Colonic mucosa (tissue), 4 donors: ENCODE data around the gene KRT83. TPM values are rescaled to one million over a fixed set of nuclear protein-coding genes. Genes with fewer than 3 reads are reported as not detected.

Source experiments
- DNase-seq: peaks from one replicate; pipeline ENCODE4 v3.0.0-alpha.2; 2020
- H3K27ac ChIP-seq: fragments of 200-600 bp; one replicate; pipeline ENCODE4 v1.8.0; 2021
- H3K27me3 ChIP-seq: fragments of 200-600 bp; one replicate; pipeline ENCODE4 v1.8.0; 2021
- H3K36me3 ChIP-seq: fragments of 200-600 bp; one replicate; pipeline ENCODE4 v1.8.0; 2021
- H3K4me1 ChIP-seq: fragments of 200-600 bp; one replicate; pipeline ENCODE4 v1.8.0; 2021; ENCODE audit warnings: mild to moderate bottlenecking
- H3K4me3 ChIP-seq: fragments of 200-600 bp; one replicate; pipeline ENCODE4 v1.8.0; 2021
- H3K9ac ChIP-seq, 2 donors: one replicate each; pipeline ENCODE4 v1.7.0; 2013; ENCODE audit warnings: control low read depth in 2 of 2, low read depth in 2 of 2, low read length in 2 of 2
- H3K9me3 ChIP-seq: fragments of 200-600 bp; one replicate; pipeline ENCODE4 v1.8.0; 2021
- CTCF ChIP-seq: fragments of 200-600 bp; IDR thresholded peaks from one replicate; pipeline ENCODE4 v1.8.0; 2022; ENCODE audit warnings: antibody characterized with exemption, mild to moderate bottlenecking
- intact Hi-C: fragments of 100-400 bp; cut with DNase I; formaldehyde crosslinking; loops from one replicate; pipeline ENCODE4 v1.14.1; 2022
- total RNA-seq, 2 donors: library from RNA; stranded (reverse); fragmentation: NEBNext Ultra II Directional in 1 of 2; extraction: Animal tissue kit (Norgen Biotek cat#: 25700) in 1 of 2; gene quantifications; one replicate each; pipeline ENCODE4 v1.2.1, GENCODE V29; 2021
- donor health status: healthy.
- donor health status: DM: no; HTN: no; CAD: no.
- donor health status: DM: no; HTN: no; CAD: no.

The KRT83 gene
- total RNA-seq, 2 donors from 2014 or later: not detected

- Histone ChIP-seq H3K27me3 (no peaks in the 10 kb centered on the region), H3K9me3 (no peaks in the 10 kb centered on the region), H3K4me3 (no peak overlapping the region), H3K4me1 (no peaks in the 10 kb centered on the region), H3K9ac (no peak overlapping the region), H3K27ac (no peak overlapping the region), H3K36me3 (no peaks in the 10 kb centered on the region)
- intact Hi-C loops: no loop called here
- DNase-seq: no peak
- TF ChIP-seq CTCF: no peak
Measured at GRCh38 chr12:52285851-52286530, 35.2 kb downstream of the KRT83 start.

GRCh38 chr12:52285172-52285745 lies 35.9 kb downstream of the KRT83 start:
- no peak overlapping the region for H3K9ac ChIP-seq
- intact Hi-C loops: no loop called here
- TF ChIP-seq CTCF: no peak
- no peak overlapping the region for H3K4me3 ChIP-seq
- no peaks in the 10 kb centered on the region for H3K4me1 ChIP-seq
- no peak overlapping the region for H3K27ac ChIP-seq
- no peaks in the 10 kb centered on the region for H3K9me3 ChIP-seq
- no peaks in the 10 kb centered on the region for H3K27me3 ChIP-seq
- H3K36me3 ChIP-seq: no peaks in the 10 kb centered on the region
- no peak for DNase-seq

GRCh38 chr12:52284562-52285171 lies 36.5 kb downstream of the KRT83 start:
- no peaks in the 10 kb centered on the region for H3K4me1 ChIP-seq
- intact Hi-C loops: no loop called here
- no peak for DNase-seq

GRCh38 chr12:52280796-52281560 lies 40.2 kb downstream of the KRT83 start:
- no peaks in the 10 kb centered on the region for H3K9me3 ChIP-seq
- H3K4me3 ChIP-seq: no peak overlapping the region
- peak; percentile 25 for DNase-seq
- intact Hi-C loops: no loop called here
- peak overlapping the region; percentile 14 for H3K27ac ChIP-seq
- H3K9ac ChIP-seq: no peak overlapping the region
- H3K27me3 ChIP-seq: no peaks in the 10 kb centered on the region
- H3K36me3 ChIP-seq: no peaks in the 10 kb centered on the region
- H3K4me1 ChIP-seq: no peaks in the 10 kb centered on the region
- no peak for TF ChIP-seq CTCF

More at GRCh38 chr12:52284562-52285171, 36.5 kb downstream of the KRT83 start:
- H3K9me3 ChIP-seq: no peaks in the 10 kb centered on the region
- no peak for TF ChIP-seq CTCF
- H3K9ac ChIP-seq: no peak overlapping the region
- no peaks in the 10 kb centered on the region for H3K36me3 ChIP-seq
- no peaks in the 10 kb centered on the region for H3K27me3 ChIP-seq
- H3K4me3 ChIP-seq: no peak overlapping the region
- no peak overlapping the region for H3K27ac ChIP-seq

- Histone ChIP-seq H3K27me3 (no peaks in the 10 kb centered on the region), H3K27ac (no peak overlapping the region), H3K9me3 (no peaks in the 10 kb centered on the region), H3K9ac (no peak overlapping the region), H3K4me1 (no peaks in the 10 kb centered on the region), H3K4me3 (no peak overlapping the region), H3K36me3 (no peaks in the 10 kb centered on the region)
- intact Hi-C loops: no loop called here
- TF ChIP-seq CTCF: no peak
- DNase-seq: no peak
Measured at GRCh38 chr12:52280319-52280795, 40.8 kb downstream of the KRT83 start.
